GM12801 (cell line): Measurements from ENCODE around the gene DDX4.

Experiments used
- CTCF ChIP-seq: IDR thresholded peaks from one replicate; pipeline ENCODE4 v1.5.1; 2011; ENCODE audit warnings: control low read depth; ENCODE audit not compliant: insufficient read length; ENCODE audit errors: extremely low read depth

The DDX4 gene

GRCh38 chr5:55817030-55817429 is 79.2 kb downstream of the DDX4 start:
- TF ChIP-seq CTCF, result no peak

DNA sequence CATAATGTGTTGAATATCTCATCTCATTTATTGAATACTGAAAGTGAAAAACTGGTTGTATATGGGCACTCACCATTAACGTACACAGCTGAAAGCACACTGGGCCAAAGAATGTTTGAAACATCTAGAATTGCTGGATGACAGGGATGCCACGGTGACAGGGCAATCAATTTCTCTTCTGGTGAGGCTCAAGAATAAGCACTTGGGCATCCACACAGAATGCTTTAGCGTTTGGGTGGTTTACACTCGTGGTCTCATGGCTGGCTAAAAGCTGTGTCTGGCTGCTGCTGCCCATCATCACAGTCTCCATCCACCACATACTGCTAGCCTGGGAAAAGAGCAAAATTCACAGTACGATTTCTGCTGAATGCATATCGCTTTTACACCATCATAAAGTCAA is 82.6 kb downstream of the DDX4 start:
- TF ChIP-seq CTCF, result no peak

DNA sequence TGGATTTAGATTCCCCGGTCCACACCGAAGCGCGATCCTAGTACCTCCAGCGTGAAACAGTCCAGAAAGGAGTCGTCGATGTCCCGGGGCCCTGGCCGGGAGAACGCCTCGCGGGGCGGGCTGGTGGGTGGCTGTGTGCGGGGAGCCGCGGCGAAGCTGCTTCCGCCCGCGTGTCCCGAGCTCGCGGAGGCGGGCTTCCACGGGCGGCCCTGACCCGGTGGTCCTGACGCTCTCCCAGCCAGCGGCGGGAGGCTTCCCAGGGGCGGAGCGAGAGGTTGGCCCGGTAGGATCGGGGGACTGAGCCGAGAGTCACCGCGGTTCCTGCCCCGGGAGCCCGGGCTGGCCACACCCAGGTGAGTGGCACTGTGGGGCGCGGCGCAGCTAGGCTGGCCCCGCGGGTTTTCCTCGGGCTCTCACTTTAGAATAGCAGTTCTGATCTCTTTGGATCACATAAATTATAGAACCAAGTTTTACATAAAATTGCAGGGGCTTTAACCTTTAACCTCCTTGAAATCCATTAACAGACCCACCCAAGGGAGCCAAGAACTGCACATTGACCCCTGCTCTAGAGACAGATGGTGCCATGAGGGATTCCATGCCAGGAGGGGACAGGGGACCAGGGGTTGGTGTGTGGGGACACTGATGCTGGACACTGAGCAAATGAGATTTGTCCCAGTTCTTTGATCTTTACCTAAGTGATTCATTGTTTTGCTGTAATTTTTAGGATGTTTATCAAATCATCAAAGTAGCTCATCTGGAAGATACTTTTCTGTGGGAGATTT is 84.1 kb downstream of the DDX4 start:
- TF ChIP-seq CTCF, result no peak

DNA sequence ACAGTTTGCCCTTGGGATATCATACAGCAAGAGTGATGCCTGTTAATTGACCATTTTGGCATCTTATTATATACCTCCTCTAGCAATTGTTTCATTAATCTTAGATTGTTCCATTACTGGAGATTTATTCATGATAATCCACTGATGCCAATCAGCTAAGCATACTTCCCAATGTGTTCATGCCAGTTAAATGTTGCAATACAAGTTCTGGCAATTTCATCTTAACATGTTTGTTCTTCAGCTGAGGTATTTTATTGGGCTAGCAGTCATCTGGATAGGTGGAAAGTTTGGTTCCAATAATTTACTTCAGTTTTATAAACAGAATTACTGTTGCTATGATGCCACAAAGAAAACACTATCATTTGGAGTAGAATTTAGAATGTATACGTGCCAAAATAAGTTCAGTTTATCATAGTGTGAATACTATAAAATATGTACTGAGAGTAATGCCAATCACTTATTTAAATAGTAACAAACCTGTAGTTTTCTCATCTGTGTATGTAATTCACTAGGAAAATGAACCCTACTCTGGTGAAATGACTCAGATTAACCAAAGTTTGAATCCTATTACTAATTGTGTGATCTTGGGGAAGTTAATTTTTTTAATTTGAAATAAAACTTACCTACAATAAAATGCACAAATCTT is 85.4 kb downstream of the DDX4 start:
- TF ChIP-seq CTCF, result no peak

GRCh38 chr5:55829956-55830355 is 92.1 kb downstream of the DDX4 start:
- no peak for TF ChIP-seq CTCF

DNA sequence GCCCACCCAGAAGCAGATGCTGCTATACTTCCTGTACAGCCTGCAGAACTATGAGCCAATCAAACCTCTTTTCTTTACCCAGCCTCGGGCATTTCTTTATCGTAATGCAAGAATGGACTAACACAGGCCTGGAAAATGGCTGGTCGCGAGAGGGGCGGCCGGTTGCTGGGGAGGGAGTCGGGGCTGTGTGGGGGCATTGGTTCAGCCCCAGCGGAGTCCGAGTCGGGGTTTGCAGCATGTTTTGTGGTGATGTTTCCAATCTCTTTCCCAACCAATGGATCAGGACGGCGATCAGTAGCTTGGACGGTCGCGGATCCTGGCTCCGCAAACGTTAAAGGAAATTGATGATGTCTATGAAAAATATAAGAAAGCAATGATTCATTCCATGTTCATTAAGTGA is 94.6 kb downstream of the DDX4 start:
- TF ChIP-seq CTCF, result no peak

DNA sequence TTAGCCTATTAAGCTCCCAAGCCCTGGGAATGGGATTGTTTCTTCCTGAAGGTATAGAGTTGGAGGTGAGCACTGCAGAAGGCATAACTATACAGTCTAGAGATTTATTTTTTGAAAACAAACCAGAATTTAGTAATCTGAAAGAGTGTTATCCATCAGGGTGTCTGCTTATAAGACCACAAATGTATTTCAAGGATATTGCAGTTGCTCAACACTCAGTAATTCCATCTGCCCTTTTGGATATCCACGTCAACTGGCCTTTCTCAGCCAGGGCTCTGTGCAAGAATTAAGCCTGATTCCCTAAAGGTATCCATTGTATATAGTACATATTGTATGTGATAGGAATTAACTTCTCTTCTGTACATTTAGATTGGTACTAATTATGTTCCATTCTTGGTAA is 98.3 kb downstream of the DDX4 start:
- no peak for TF ChIP-seq CTCF
